Activated CD8-positive, alpha-beta T cell treated with anti-CD3 and anti-CD28 coated beads for 36 hours (primary cell): ENCODE results near the gene EDAR. TPM values are rescaled to one million over a fixed set of nuclear protein-coding genes. Genes with fewer than 3 reads are reported as not detected.

Experiments
- ATAC-seq: fragments of 200-7000 bp; cut with Tn5 transposase; one replicate; pipeline ENCODE4 v1.10.0; 2021; ENCODE audit warnings: mild to moderate bottlenecking, moderate library complexity
- CTCF ChIA-PET: fragments of 350-600 bp; sonication (Branson Sonifier 250); formaldehyde crosslinking; loops from one replicate; lab custom pipeline; 2021; ENCODE audit warnings: antibody characterized with exemption; lab: Charles Lee
- POLR2A ChIA-PET: fragments of 350-600 bp; sonication (Branson Sonifier 250); formaldehyde crosslinking; loops from one replicate; lab custom pipeline; 2021; ENCODE audit warnings: antibody characterized with exemption; lab: Charles Lee
- DNase-seq: peaks from one replicate; pipeline ENCODE4 v3.0.0-alpha.2; 2020
- H3K27ac Mint-ChIP-seq: one replicate; pipeline ENCODE4 v1.8.0; 2021; ENCODE audit warnings: mild to moderate bottlenecking, mixed read lengths
- H3K27me3 Mint-ChIP-seq: one replicate; pipeline ENCODE4 v1.8.0; 2021; ENCODE audit warnings: mixed read lengths
- H3K36me3 Mint-ChIP-seq: one replicate; pipeline ENCODE4 v1.8.0; 2021; ENCODE audit warnings: low read depth, mixed read lengths
- H3K4me1 Mint-ChIP-seq: one replicate; pipeline ENCODE4 v1.8.0; 2021; ENCODE audit warnings: low read depth, mixed read lengths
- H3K4me3 Mint-ChIP-seq: one replicate; pipeline ENCODE4 v1.8.0; 2021; ENCODE audit warnings: mild to moderate bottlenecking, moderate library complexity, mixed read lengths
- H3K9me3 Mint-ChIP-seq: one replicate; pipeline ENCODE4 v1.8.0; 2021; ENCODE audit warnings: mixed read lengths
- CTCF ChIP-seq: fragments of 200-600 bp; IDR thresholded peaks from one replicate; pipeline ENCODE4 v1.8.0; 2022; ENCODE audit warnings: antibody characterized with exemption, mild to moderate bottlenecking
- intact Hi-C: fragments of 100-400 bp; cut with micrococcal nuclease; formaldehyde crosslinking; loops from one replicate; pipeline ENCODE4 v1.10.0; 2022
- total RNA-seq, 2 experiments: library from RNA; stranded (reverse); gene quantifications; one replicate each; pipeline ENCODE4 v1.2.3, GENCODE V29; 2021

The EDAR gene
- total RNA-seq, 2 experiments from 2014 or later, result 0.09 to 0.11 TPM

GRCh38 chr2:109017017-109017416, 28.0 kb upstream of the EDAR start:
- intact Hi-C loops, result no loop called here
- Mint-ChIP-seq H3K36me3 (no peaks in the 10 kb centered on the region), H3K27ac (no peak overlapping the region), H3K4me1 (peaks cover 11% of the 10 kb centered on the region), H3K4me3 (no peak overlapping the region), H3K9me3 (no peaks in the 10 kb centered on the region), H3K27me3 (no peaks in the 10 kb centered on the region)
- no peak for TF ChIP-seq CTCF
- ChIA-PET CTCF (interaction anchor here (0.7 to 1.1 kb wide), 2 partner anchors 14 to 50 kb away, joined by 3 read pairs; no protein-coding TSS in a partner anchor), POLR2A (no interaction called here)
- ATAC-seq, result no peak
- no peak for DNase-seq

- no peak overlapping the region for H3K4me3 Mint-ChIP-seq
- no peaks in the 10 kb centered on the region for H3K36me3 Mint-ChIP-seq
- ATAC-seq (no peak), DNase-seq (no peak)
- H3K4me1 Mint-ChIP-seq, result peaks cover 11% of the 10 kb centered on the region
- intact Hi-C loops, result no loop called here
- no peaks in the 10 kb centered on the region for H3K27me3 Mint-ChIP-seq
- H3K9me3 Mint-ChIP-seq, result no peaks in the 10 kb centered on the region
- CTCF ChIA-PET, result no interaction called here
- TF ChIP-seq CTCF, result no peak
- POLR2A ChIA-PET, result no interaction called here
- no peak overlapping the region for H3K27ac Mint-ChIP-seq
These were observed 27.4 kb upstream of the EDAR start for GRCh38 chr2:109016376-109016775.

GRCh38 chr2:109014476-109014875, 25.5 kb upstream of the EDAR start:
- Mint-ChIP-seq H3K4me3 (no peak overlapping the region), H3K27ac (no peak overlapping the region), H3K9me3 (no peaks in the 10 kb centered on the region), H3K36me3 (no peaks in the 10 kb centered on the region), H3K4me1 (peaks cover 6% of the 10 kb centered on the region), H3K27me3 (no peaks in the 10 kb centered on the region)
- DNase-seq (no peak), ATAC-seq (no peak)
- ChIA-PET POLR2A (no interaction called here), CTCF (interaction anchor here (0.7 kb wide), 1 partner anchor 17 kb away, joined by 3 read pairs; no protein-coding TSS in a partner anchor)
- TF ChIP-seq CTCF, result no peak
- intact Hi-C loops, result no loop called here

- DNase-seq (no peak), ATAC-seq (no peak)
- TF ChIP-seq CTCF, result no peak
- Mint-ChIP-seq H3K36me3 (no peaks in the 10 kb centered on the region), H3K4me1 (peaks cover 6% of the 10 kb centered on the region), H3K4me3 (no peak overlapping the region), H3K27ac (no peak overlapping the region), H3K27me3 (no peaks in the 10 kb centered on the region), H3K9me3 (no peaks in the 10 kb centered on the region)
- ChIA-PET CTCF (no interaction called here), POLR2A (no interaction called here)
- intact Hi-C loops, result no loop called here
These were observed 24.0 kb upstream of the EDAR start for GRCh38 chr2:109013051-109013450.

GRCh38 chr2:109009920-109010610, 21.0 kb upstream of the EDAR start:
- no peak overlapping the region for H3K27ac Mint-ChIP-seq
- POLR2A ChIA-PET, result no interaction called here
- no peak overlapping the region for H3K4me3 Mint-ChIP-seq
- TF ChIP-seq CTCF, result no peak
- H3K27me3 Mint-ChIP-seq, result no peaks in the 10 kb centered on the region
- DNase-seq, result no peak
- intact Hi-C loops, result no loop called here
- ATAC-seq, result peak; percentile 47
- H3K36me3 Mint-ChIP-seq, result no peaks in the 10 kb centered on the region
- CTCF ChIA-PET, result interaction anchor here (2.1 kb wide), 1 partner anchor 8 kb away, joined by 6 read pairs; no protein-coding TSS in a partner anchor
- H3K9me3 Mint-ChIP-seq, result no peaks in the 10 kb centered on the region
- peaks cover 6% of the 10 kb centered on the region for H3K4me1 Mint-ChIP-seq
